ENCODE results near the gene ST6GALNAC5. TPM values are rescaled to one million over a fixed set of nuclear protein-coding genes. Genes with fewer than 3 reads are reported as not detected.

ST6GALNAC5 gene
- total and polyA plus RNA-seq, 7 donors, result under 0.01 to 44.7 (median 5.6) TPM; not detected in 1

- H3K27ac ChIP-seq, result no peak overlapping the region
- no peaks in the 10 kb centered on the region for H3K36me3 ChIP-seq
- H3K4me1 ChIP-seq, result no peaks in the 10 kb centered on the region
- TF ChIP-seq POLR2AphosphoS5 (IDR thresholded peaks at IDR 0.05) (no peak), POLR2A (IDR thresholded peaks at IDR 0.05) (no peak), CTCF (IDR thresholded peaks at IDR 0.05) (no peak), EP300 (IDR thresholded peaks at IDR 0.05) (no peak)
- intact Hi-C loops (cut with DNase I), result no loop called here
- WGBS, 2 donors, result 70 to 76% methylated on average over 2 of the region's 2 CpGs
- no peak overlapping the region for H3K4me3 ChIP-seq
- H3K27me3 ChIP-seq, result no peaks in the 10 kb centered on the region
- DNase-seq, result no peak
- H3K9me3 ChIP-seq, result no peaks in the 10 kb centered on the region
Measured at GRCh38 chr1:76942549-76942948, 75.3 kb downstream of the ST6GALNAC5 start.

DNA sequence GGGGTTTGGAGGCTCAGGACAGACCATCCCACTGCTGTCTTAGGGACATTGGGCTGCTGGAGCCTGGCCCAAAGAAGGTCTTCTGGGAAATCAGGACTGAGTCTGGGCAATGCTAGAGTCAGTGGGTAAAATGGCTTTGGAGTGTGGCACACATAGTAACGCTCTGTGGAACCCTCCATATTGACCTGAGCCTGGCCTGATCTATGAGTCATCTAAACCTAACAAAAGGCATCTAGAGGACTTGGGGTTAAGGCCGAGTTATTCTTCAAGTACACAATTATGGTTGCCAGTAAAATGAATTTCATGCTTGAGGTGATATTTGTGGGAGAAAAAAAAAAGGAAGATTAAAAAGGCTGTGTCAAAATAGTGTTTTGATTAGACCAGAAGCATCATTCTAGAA is 77.7 kb downstream of the ST6GALNAC5 start:
- intact Hi-C loops (cut with DNase I), result no loop called here

GRCh38 chr1:76948846-76949245 is 81.6 kb downstream of the ST6GALNAC5 start:
- no peak overlapping the region for H3K27ac ChIP-seq
- no peaks in the 10 kb centered on the region for H3K4me1 ChIP-seq
- no peaks in the 10 kb centered on the region for H3K36me3 ChIP-seq
- TF ChIP-seq EP300 (IDR thresholded peaks at IDR 0.05), result no peak
- no peak for TF ChIP-seq POLR2AphosphoS5 (IDR thresholded peaks at IDR 0.05)
- no peak for TF ChIP-seq CTCF (IDR thresholded peaks at IDR 0.05)
- no peak for TF ChIP-seq POLR2A (IDR thresholded peaks at IDR 0.05)
- H3K4me3 ChIP-seq, result no peak overlapping the region
- H3K27me3 ChIP-seq, result no peaks in the 10 kb centered on the region
- no peak for DNase-seq
- intact Hi-C loops (cut with DNase I), result no loop called here
- H3K9me3 ChIP-seq, result no peaks in the 10 kb centered on the region

More for the DNA sequence above, 77.7 kb downstream of the ST6GALNAC5 start:
- Histone ChIP-seq H3K36me3 (no peaks in the 10 kb centered on the region), H3K4me3 (no peak overlapping the region), H3K27me3 (no peaks in the 10 kb centered on the region), H3K27ac (no peak overlapping the region), H3K9me3 (no peaks in the 10 kb centered on the region), H3K4me1 (no peaks in the 10 kb centered on the region)
- 62 to 81% methylated on average over 2 of the region's 2 CpGs for WGBS, 2 donors
- no peak for TF ChIP-seq POLR2AphosphoS5 (IDR thresholded peaks at IDR 0.05)
- no peak for TF ChIP-seq EP300 (IDR thresholded peaks at IDR 0.05)
- TF ChIP-seq POLR2A (IDR thresholded peaks at IDR 0.05), result no peak
- TF ChIP-seq CTCF (IDR thresholded peaks at IDR 0.05), result no peak
- DNase-seq, result no peak

DNA sequence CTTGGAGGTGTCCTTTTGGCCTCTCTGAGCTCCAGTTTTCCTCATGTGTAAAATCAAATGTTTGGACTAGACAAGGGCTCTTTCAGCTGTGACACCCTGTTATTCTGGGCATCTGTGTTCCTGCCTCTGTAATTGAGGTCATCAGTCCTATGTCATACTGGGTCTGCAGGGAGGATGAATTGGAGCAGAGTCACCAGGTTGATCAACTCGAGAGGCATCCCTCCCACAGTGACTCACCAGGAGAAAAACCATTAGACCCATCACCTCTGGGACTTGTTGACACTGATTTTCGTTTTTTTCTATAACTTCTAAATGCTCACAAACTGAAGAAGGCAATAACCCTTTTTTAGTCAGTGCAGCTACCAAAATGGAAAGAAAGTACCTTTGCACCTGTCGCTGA is 82.2 kb downstream of the ST6GALNAC5 start:
- intact Hi-C loops (cut with DNase I), result no loop called here

More for the DNA sequence above, 82.2 kb downstream of the ST6GALNAC5 start:
- Histone ChIP-seq H3K4me1 (no peaks in the 10 kb centered on the region), H3K27ac (no peak overlapping the region), H3K4me3 (no peak overlapping the region), H3K9me3 (no peaks in the 10 kb centered on the region), H3K36me3 (no peaks in the 10 kb centered on the region), H3K27me3 (no peaks in the 10 kb centered on the region)
- no peak for TF ChIP-seq POLR2AphosphoS5 (IDR thresholded peaks at IDR 0.05)
- TF ChIP-seq EP300 (IDR thresholded peaks at IDR 0.05), result no peak
- TF ChIP-seq CTCF (IDR thresholded peaks at IDR 0.05), result no peak
- TF ChIP-seq POLR2A (IDR thresholded peaks at IDR 0.05), result no peak
- no peak for DNase-seq
- WGBS, 2 donors, result 44 to 77% methylated on average over 3 of the region's 3 CpGs

Data from sigmoid colon (tissue), 7 donors.